RCC 7860 (cell line): ENCODE results near the gene CXCL1.

Source experiments
- DNase-seq: peaks from one replicate; pipeline ENCODE4 v3.0.0-alpha.2; 2015; ENCODE audit warnings: low spot score
- FAIRE-seq: peaks from 2 replicates; lab custom pipeline; 2012; peaks lifted over from hg19 to GRCh38; lab: Jason Lieb, UNC

The CXCL1 gene

DNA sequence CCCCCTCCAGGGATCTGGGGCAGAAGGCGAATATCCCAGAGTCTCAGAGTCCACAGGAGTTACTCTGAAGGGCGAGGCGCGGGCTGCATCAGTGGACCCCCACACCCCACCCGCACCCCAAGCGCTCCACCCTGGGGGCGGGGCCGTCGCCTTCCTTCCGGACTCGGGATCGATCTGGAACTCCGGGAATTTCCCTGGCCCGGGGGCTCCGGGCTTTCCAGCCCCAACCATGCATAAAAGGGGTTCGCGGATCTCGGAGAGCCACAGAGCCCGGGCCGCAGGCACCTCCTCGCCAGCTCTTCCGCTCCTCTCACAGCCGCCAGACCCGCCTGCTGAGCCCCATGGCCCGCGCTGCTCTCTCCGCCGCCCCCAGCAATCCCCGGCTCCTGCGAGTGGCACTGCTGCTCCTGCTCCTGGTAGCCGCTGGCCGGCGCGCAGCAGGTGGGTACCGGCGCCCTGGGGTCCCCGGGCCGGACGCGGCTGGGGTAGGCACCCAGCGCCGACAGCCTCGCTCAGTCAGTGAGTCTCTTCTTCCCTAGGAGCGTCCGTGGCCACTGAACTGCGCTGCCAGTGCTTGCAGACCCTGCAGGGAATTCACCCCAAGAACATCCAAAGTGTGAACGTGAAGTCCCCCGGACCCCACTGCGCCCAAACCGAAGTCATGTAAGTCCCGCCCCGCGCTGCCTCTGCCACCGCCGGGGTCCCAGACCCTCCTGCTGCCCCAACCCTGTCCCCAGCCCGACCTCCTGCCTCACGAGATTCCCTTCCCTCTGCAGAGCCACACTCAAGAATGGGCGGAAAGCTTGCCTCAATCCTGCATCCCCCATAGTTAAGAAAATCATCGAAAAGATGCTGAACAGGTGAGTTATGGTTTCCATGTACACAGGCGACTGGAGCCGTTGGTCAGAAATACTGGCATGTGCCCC is at the start of gene CXCL1:
Gene CXCL1 (plus strand): TSS at position 264 of the 926 bp plus-strand sequence. CDS start 78 bp downstream, at position 342.
- peak; percentile 11 for DNase-seq

DNA sequence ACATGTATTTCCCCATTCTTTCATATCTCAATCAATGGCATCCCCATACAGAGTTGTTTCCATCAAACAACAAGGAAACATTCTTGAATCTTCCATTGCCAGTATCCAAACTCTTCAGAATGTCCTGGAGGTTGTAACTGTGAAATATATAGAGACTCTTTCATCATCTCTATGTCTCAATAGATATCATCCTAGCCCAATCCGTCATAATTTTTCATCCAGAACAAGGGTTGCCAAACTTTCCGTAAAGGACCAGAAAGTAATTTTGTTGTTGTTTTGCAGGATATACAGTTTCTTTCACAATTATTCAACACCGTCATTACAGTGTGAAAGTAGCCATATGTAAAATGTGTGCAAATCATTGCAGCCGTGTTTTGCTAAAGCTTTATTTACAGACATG is 47.9 kb upstream of the CXCL1 start:
- no peak for DNase-seq
- FAIRE-seq = no peak

More for the DNA sequence above, at the start of gene CXCL1:
- no peak for FAIRE-seq

DNA sequence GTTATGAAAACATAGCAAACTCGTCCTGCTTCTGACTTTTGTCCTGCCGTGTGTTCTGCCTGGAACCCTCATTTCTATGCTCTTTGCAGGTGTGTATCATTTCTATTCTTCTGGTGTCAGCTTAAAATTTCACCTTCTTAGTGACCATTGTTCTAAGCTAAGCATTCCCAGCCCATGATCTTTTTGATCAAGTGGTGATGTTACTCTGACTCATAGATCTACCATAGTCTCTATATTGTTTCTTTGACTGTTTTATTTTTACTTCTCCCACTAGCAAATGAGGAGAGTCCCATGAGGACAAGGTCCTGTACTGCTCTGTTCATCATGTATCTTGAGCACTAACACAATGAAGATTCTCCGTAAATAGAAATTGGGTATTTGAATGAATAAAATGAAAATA is 46.8 kb upstream of the CXCL1 start:
- FAIRE-seq (no peak), DNase-seq (peak; percentile 22)

DNA sequence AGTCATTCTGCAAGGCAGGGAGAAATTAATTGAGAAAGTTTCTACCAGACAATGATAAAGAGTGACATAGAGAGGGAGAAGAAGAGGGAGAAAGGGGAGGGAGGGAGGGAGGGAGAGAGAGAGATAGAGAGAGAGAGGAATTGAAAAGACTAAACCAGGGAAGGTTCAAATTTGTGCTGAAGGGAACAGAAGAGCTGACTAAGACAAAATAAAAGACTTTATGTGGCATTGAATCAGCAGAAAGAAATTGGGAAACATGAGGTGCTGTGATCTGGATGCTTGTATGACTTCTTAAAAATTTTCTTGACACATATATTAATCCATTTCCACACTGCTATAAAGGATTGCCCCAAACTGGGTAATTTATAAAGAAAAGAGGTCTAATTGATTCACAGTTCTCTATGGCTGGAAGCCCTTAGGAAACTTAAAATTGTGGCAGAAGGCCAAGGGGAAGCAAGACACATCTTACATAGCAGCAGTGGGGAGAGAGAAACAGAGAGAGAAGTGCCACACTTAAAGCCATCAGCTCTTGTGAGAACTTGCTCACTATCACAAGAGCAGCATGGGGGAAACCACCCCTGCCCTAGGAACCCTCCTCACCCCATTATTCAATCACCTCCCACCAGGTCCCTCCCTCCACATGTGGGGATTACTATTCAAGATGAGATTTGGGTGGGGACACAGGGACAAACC is 46.2 kb upstream of the CXCL1 start:
- no peak for DNase-seq
- FAIRE-seq = no peak

DNA sequence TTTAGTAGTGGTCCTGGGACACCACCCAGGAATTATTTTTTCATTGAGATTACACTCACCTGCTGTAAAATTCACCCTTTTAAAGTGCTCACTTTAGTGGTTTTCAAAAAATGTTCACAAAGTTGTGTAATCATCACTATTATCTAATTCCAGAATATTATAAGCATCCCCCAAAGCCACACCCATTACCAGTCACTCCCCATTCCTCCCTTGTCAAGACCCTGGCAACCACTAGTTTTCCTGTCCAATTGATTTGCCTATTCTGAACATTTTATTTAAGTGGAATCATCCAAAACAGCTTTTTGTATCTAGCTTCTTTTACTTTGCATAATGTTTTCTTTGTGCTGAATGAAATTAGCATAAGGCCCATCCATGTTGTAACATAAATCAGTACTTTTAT is 45.4 kb upstream of the CXCL1 start:
- no peak for DNase-seq
- FAIRE-seq = no peak

DNA sequence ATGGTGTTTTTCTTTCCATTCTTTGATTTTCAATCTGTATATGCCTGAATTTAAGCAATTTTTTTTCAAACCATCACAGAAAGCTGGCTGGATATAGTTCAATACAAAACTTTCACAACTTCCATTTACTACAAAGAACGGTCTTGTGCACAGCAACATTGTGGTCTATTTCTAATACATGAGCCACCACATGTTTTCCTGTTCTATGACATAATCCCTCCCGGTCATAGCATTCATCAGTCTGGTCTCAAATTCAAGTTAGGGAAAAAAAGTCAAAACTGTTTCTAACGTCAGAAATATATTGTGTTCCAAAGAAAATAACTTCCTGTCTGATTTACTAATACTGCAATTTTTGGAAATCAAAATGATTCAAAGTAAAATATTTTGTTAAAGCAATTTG is 40.2 kb upstream of the CXCL1 start:
- DNase-seq = no peak
- FAIRE-seq = no peak

DNA sequence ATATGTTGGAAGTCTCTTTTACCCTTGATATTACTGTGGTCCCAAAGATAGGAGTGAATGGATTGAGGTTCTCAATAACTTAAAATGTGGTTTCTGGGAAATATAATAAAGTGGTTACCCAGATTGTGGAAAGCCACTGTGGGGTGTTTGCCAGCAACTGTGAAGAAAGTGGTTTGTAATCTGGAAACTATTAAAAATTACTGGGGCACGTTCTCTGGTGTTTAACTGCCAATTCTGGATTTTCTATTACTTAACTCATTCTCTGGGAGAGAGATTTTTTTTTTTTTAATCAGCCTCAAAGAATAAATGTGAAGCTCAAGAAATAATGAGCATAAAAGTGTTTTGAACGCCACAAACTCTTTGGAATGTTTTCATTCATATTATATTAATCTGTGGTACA is 37.6 kb upstream of the CXCL1 start:
- DNase-seq (no peak), FAIRE-seq (no peak)

DNA sequence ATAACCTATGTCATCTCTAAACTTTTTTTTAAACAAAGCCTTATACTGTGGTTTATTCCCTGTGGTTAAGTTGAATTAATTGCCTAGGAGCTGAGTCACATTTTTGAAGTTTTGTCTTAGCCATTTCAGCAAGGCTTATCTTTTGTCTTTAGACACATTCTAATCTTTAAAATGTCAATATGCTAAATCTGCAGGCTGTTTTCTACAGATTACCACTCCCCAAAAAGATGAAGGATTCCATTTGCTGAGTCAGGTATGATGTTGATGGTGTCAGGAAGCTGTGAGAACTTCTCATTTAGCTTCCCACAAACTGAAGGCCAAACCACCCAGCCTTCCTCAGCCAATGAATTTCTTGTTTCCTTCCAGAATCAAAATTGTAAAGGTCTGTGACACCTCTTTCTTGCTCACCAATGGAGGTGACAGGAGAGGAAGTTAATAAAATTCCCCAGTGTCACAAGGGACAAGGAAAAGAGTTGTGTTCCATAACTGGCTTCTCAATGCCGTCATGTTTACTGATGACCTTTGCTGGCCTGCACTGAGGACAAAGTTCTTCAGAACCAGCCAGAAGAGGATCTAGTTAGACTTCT is 36.4 kb upstream of the CXCL1 start:
- DNase-seq = peak; percentile 47
- peak; percentile 74 for FAIRE-seq

DNA sequence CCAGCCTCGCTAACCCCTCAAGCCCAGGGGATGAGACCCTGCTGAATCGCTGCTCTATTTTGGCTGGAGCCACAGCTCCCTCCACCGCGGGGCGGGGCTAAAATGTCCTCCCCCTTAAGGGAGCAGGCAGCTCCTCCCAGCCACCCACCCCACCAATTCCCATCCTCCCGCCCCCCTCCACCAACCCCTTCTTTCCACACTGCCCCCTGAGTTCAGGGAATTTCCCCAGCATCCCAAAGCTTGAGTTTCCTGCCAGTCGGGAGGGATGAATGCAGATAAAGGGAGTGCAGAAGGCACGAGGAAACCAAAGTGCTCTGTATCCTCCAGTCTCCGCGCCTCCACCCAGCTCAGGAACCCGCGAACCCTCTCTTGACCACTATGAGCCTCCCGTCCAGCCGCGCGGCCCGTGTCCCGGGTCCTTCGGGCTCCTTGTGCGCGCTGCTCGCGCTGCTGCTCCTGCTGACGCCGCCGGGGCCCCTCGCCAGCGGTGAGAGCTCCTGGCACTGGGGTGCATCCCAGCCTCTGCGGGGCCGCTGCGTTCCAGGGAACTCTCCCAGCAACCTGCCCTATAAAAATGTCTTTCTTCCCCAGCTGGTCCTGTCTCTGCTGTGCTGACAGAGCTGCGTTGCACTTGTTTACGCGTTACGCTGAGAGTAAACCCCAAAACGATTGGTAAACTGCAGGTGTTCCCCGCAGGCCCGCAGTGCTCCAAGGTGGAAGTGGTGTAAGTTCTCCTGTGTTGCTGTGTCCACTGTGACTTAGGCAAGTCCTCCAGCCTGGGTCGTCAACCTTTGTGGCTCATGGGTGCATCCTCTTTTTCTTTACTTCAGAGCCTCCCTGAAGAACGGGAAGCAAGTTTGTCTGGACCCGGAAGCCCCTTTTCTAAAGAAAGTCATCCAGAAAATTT is 32.6 kb upstream of the CXCL1 start, which contains the start of gene CXCL6:
Gene CXCL6 (plus strand): TSS at position 306 of the 907 bp plus-strand sequence. CDS start 73 bp downstream, at position 379.
- DNase-seq (no peak), FAIRE-seq (no peak)

DNA sequence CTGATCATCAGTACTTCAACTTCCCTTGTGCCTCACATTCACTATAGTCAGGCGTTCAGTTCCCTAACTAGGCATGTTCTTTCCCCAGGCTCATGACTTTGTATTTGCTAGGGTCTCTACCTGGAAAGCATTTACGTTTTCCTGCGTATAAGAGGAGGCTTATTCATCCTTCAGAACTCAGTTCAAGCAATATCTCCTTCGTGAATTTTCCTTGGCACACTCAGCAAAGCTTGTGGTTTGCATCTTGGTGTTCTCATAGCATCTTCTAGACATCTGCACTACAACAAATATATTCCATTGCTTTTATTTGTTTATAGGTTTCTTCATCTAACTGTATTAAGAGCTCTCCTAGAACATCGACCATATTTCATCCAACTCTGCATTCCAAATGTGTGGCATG is 30.1 kb upstream of the CXCL1 start:
- DNase-seq = no peak
- no peak for FAIRE-seq

DNA sequence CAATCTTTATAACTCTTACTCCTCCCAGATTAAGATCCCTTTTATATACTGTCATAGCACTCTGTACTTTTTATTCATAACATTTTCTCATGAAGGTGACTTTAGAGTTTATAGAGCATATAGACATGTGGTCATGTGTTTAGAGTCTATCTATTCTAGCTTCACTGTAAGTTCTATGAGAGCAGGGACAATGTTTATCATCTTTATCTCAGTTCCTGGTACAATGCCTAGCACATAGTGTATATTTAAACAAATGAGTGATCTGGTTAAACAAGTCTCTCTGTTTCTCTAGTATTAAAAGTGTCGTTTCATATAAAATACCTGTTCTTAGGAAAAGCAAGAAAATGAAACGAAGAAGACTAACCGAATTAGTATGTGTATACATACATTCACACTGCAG is 29.5 kb upstream of the CXCL1 start:
- FAIRE-seq = no peak
- DNase-seq = no peak

DNA sequence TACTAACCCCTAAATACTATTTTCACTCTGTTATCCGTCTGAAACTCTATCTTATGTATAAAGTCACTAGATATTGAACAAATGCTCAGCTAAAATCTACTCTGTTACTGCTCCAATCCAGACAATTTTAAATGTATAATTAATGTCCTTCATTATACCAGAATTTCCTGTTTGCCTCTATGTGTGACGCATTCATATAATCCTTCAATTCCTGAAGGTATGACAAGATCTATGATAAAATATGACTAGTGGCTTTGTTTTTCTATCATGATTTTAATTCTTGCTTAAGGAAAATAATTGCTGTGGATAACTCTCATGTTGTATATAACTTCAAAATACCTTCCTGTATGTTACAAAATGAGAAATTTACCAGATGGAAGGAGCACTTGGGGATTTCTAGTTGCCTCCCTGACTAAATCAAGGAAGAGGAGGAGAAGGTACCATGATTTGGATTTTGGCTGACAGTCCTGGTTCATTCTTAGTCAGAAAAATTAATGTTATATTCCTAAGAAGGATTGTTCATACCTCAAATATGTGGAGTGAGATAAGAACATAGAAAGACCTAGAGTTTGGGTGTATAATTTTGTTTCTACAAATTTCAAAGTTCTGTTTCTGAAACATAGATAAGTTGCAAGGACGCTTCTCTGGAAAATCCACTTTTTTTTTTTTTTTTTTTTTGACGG is 27.8 kb upstream of the CXCL1 start:
- FAIRE-seq = no peak
- DNase-seq = no peak

DNA sequence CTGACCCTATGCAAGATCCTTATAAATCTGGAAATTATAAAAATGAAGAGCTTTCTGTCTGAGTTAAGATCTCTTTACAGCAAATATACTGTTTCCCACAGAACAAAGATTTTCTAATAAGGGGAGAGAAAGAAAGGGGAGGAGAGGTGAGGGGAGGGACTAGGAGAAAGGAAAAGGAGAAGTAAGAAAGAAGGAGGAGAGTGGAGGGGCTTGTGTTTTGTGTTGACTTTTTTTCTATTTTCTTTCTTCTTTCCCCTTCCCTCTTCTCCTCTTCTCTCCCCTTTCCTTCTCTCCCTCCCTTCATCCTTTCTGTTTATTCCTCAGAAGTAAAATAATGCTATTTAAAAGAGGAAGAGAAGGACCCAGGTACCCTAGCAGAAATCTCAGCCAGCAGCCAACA is 26.5 kb upstream of the CXCL1 start:
- FAIRE-seq = no peak
- DNase-seq = no peak

DNA sequence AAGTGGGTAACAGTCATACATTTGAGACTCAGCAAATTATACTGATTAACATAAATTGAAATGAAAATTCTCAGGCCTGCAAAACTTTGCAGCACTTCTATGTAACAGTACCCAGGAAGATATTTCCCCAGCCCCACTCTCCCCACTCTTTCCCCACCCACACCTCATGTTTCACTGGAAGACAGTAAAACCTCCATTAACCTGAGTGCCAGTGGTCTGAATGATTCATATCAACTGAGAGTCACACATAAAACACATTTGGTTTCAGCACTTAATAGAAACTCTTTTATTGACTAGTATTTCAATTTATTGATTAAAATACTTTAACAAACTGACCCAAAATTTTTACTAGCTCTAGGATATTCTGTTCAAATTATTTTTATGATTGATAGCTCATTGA is 25.8 kb upstream of the CXCL1 start:
- DNase-seq (no peak), FAIRE-seq (peak; percentile 68)

DNA sequence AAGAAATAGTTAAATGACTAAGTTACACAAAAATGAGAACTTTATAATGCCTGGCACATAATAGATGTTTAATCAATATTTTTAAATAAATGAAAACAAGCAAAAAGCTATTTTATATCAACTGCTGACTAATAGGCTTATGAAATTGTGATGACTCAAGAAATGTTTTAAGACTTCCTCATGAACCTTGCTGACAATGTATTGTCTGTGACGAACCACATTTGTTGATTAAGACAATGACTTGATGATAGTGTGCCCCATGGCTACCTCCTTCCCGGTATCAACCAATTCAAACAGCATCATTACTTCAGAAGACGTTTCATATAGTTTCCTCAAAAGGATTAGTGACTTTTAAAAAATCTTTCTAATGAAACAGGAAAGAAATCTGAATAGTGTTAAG is 24.8 kb upstream of the CXCL1 start:
- FAIRE-seq (no peak), DNase-seq (peak; percentile 34)

DNA sequence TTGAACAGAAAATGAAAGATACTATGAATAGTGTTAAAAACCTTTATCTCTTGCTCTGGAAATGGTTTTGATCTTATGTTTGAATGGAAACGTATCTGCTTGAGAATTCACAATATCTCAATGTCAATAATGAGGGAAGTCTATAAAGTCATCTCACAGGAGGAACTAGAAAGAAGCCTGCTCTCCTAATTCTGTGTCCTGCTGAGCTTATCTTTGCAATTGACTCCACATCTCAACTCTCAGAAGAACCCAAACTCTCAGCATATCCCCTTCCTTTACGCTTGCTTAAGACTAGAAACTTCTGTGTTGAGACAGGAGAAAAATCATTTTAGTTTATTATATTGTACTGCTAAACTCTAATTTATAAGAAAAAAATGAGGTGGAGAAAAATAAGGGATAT is 24.4 kb upstream of the CXCL1 start:
- FAIRE-seq (no peak), DNase-seq (no peak)

DNA sequence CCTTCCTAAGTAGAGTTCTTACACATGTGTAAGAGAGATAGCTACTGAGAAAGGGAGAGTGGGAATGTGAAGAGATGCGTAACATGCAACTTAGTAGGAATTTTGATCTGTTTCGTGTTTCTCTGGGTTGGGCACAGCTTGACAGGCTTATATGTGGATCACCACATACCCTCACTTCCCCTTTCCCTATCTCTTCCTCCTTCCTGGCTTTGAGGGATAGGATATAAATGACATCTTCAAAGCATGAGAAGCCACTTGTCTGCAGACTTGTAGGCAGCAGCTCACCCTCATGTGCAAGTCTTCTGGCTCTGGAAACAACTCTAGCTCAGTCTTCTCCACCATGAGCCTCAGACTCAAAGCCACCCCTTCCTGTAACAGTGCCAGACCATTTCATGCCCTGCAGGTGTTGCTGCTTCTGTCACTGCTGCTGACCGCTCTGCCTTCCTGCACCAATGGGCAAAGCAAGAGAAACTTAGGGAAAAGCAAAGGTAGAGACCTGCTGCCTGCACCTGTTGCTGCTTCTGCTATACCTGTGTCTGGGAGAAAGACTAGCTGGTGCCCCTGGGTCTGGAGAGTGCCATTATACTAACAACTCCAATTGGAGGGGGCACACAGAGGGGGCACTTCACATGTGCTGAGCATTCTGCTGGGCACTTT is 21.5 kb upstream of the CXCL1 start:
- FAIRE-seq (no peak), DNase-seq (no peak)

DNA sequence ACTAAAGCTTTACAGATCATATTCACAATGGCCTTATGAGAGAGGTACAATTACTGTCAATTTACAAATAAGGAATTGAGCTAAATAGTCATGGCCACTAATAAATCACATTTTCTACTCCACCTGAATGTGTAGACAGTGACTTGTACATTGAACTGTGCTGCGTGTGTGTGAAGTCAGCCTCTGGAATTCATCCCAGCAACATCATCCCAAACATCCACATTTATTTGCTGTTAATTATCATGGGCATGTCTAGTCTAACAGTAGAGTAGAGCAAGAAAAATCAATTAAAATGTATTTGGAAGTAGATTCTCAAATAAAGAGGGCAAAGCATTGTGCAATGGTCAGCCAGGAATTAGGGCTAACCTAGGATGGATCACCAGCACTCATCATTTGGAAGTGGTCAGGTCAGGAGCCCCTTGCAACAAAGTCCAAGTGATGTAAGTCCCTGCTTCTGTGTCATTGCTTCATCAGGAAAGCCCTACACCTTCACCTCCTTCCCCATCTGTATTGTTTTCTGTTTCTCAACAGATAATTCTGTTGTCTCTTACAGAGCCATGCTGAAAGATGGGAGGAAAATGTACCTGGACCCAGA is 20.9 kb upstream of the CXCL1 start:
- FAIRE-seq (no peak), DNase-seq (no peak)
